Mesothelial cell of epicardium (in vitro differentiated cells): Measurements from ENCODE around the gene MRNIP. TPM values are rescaled to one million over a fixed set of nuclear protein-coding genes. Genes with fewer than 3 reads are reported as not detected.
A peak's percentile ranks its signal among the peaks of the same experiment; 100 is the strongest.
"Not testable (repeated sequence)": the region's sequence is repeated elsewhere in the genome, so short reads cannot be mapped to it uniquely, and the experiment has no call there.

Experiments
- DNase-seq, 2 experiments: peaks; one replicate each; pipeline ENCODE4 v3.0.0; 2021; ENCODE audit warnings: low spot score in 2 of 2; ENCODE audit not compliant: unreplicated experiment in 2 of 2
- H3K27ac Mint-ChIP-seq: 2 replicates; pipeline ENCODE4 v1.8.0; 2021; ENCODE audit warnings: mixed read lengths
- H3K27me3 Mint-ChIP-seq: 2 replicates; pipeline ENCODE4 v1.8.0; 2021; ENCODE audit warnings: low read depth, mixed read lengths
- H3K36me3 Mint-ChIP-seq: 2 replicates; pipeline ENCODE4 v1.8.0; 2021; ENCODE audit warnings: mixed read lengths
- H3K4me1 Mint-ChIP-seq: 2 replicates; pipeline ENCODE4 v1.8.0; 2021; ENCODE audit warnings: mixed read lengths
- H3K4me3 Mint-ChIP-seq: 2 replicates; pipeline ENCODE4 v1.8.0; 2021; ENCODE audit warnings: mild to moderate bottlenecking, moderate library complexity, mixed read lengths
- H3K9me3 Mint-ChIP-seq: 2 replicates; pipeline ENCODE4 v1.8.0; 2021; ENCODE audit warnings: mixed read lengths
- microRNA-seq: library from miRNA; unstranded; fragments of <30 nt; microRNA quantifications from one replicate; pipeline ENCODE4 v1.2.0, GENCODE V29; 2021; ENCODE audit warnings: inconsistent platforms, mixed read lengths
- total RNA-seq: library from RNA; stranded (reverse); gene quantifications from 3 replicates; pipeline ENCODE4 v1.2.1, GENCODE V29; 2021
- TF ChIP-seq, protein P1 (sequence below): fragments of 200-600 bp; sonication (generic); IDR thresholded peaks from one replicate; pipeline ENCODE4 v1.5.0; 2021; ENCODE audit warnings: antibody characterized with exemption; ENCODE audit not compliant: unreplicated experiment

Gene MRNIP
- total RNA-seq, 1 donor from 2014 or later: 47.0 TPM

DNA sequence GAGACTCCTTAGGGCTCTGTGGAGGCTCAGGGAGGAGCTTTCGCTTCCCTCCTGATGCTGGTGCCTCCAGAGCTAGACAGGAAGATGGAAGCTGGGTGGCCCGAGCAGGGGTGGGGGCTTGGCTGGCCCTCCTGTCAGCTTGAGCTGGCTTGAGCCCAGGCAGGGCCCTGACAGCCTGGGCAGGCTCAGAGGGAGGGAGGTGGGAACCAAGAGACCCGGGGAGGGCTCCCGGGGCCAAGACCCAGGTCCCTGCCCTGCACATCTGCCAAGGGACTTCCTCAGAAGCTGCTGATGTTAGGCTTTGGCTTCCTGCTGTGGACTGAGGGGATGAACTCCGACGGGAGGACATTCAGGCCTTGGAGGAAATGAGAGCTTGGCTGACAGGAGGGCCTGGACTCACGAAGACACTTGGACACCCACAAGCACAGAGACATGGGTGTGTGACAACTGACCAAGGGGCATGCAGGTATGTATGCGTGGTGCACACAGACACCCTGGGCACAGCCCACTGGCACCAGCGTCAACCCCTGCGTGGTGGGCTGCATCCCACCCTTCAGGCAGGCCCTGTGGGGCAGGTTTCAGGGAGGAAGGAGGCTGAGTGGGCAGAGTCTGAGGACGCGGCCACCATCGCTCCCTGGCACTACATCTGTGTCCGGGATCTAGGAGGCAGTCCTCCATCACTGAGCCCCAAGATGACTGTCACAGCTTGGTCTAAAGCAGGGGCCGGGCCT is 66.6 kb downstream of the MRNIP start:
- Mint-ChIP-seq H3K27ac (no peak overlapping the region), H3K4me1 (no peaks in the 10 kb centered on the region), H3K4me3 (no peak overlapping the region), H3K27me3 (peaks cover 2% of the 10 kb centered on the region), H3K9me3 (no peaks in the 10 kb centered on the region), H3K36me3 (peaks cover 8% of the 10 kb centered on the region)
- TF ChIP-seq, protein P1, sequence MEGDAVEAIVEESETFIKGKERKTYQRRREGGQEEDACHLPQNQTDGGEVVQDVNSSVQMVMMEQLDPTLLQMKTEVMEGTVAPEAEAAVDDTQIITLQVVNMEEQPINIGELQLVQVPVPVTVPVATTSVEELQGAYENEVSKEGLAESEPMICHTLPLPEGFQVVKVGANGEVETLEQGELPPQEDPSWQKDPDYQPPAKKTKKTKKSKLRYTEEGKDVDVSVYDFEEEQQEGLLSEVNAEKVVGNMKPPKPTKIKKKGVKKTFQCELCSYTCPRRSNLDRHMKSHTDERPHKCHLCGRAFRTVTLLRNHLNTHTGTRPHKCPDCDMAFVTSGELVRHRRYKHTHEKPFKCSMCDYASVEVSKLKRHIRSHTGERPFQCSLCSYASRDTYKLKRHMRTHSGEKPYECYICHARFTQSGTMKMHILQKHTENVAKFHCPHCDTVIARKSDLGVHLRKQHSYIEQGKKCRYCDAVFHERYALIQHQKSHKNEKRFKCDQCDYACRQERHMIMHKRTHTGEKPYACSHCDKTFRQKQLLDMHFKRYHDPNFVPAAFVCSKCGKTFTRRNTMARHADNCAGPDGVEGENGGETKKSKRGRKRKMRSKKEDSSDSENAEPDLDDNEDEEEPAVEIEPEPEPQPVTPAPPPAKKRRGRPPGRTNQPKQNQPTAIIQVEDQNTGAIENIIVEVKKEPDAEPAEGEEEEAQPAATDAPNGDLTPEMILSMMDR: no peak
- DNase-seq: no peak

DNA sequence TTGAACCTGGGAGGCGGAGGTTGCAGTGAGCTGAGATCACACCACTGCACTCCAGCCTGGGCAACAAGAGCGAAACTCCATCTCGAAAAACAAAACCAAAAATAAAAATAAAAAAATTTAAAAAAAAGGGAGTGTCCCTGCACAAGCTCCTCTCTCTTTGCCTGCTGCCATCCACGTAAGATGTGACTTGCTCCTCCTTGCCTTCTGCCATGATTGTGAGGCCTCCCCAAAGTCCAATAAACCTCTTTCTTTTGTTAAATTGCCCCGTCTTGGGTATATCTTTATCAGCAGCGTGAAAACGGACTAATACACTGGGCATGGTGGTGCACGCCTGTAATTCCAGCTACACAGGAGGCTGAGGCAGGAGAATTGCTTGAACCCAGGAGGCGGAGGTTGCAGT is 69.3 kb downstream of the MRNIP start:
- H3K27ac Mint-ChIP-seq, DNase-seq, H3K9me3 Mint-ChIP-seq, H3K4me1 Mint-ChIP-seq, H3K36me3 Mint-ChIP-seq, H3K27me3 Mint-ChIP-seq, H3K4me3 Mint-ChIP-seq: not testable (repeated sequence)

DNA sequence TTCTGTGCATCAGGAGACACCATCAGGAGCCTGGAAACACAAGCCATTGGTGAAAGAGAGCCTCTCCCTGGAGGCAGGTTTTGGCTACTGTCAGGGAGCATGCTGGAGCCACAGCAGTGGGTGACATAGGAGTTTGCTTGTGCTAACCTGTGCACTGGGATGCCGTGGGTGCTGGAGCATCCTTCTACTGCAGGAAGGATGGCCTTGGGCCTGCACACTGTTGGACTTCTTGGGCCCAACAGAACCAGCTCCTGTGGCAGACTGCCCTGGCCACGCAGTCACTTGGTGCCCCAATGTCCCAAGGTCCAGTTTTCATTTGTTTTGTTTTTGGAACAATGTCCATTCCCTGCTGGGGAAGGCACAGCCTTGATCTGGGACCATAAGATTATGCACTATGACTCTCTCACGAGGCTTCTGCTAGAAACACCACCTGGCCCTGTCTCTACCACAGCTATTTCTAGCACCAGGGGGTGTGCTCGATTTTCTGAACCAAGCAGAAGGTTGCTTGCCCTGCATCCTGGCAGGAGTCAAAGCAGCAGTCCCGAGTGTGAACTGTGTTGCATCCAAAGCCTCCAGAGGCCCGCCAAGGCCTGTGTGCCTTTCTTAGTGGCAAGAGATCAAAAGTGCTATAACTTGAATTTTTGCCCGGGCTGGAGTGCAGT is 70.3 kb downstream of the MRNIP start:
- Mint-ChIP-seq H3K27me3 (no peaks in the 10 kb centered on the region), H3K36me3 (peaks cover 4% of the 10 kb centered on the region), H3K9me3 (no peaks in the 10 kb centered on the region), H3K4me1 (no peaks in the 10 kb centered on the region), H3K4me3 (no peak overlapping the region), H3K27ac (no peak overlapping the region)
- DNase-seq: no peak
- TF ChIP-seq, protein P1: no peak

Small RNAs within 50 kb of the gene (microRNA-seq; reads per million reads assigned to microRNA genes)
- gene MIR1229: 36.1 reads per million, percentile 54 among the genes with 10 or more reads in this experiment

Other genes starting within 250 kb of the MRNIP start
- gene HNRNPH1, start 235.1 kb downstream of the MRNIP start, total RNA-seq: 1,105 to 1,117 TPM (median 1,115 TPM) in 3 replicates
- gene CBY3, start 177.8 kb downstream of the MRNIP start, total RNA-seq: 0.47 TPM in 1 of 3 replicates, not detected in the others
- gene CANX, start 159.8 kb downstream of the MRNIP start, total RNA-seq: 487 to 514 TPM (median 500 TPM) in 3 replicates
- gene MAML1, start 126.0 kb downstream of the MRNIP start, total RNA-seq: 47.6 to 50.6 TPM (median 49.6 TPM) in 3 replicates
- gene LTC4S, start 64.8 kb downstream of the MRNIP start, total RNA-seq: 4.7 to 5.2 TPM (median 5.0 TPM) in 3 replicates
- gene MGAT4B, start 52.0 kb downstream of the MRNIP start, total RNA-seq: 131 to 133 TPM (median 131 TPM) in 3 replicates
- 145 to 149 TPM (median 146 TPM) in 3 replicates for gene SQSTM1, start 37.9 kb downstream of the MRNIP start, total RNA-seq
- gene TBC1D9B, start 49.1 kb upstream of the MRNIP start, total RNA-seq: 131 to 139 TPM (median 139 TPM) in 3 replicates
- 44.9 to 46.8 TPM (median 44.9 TPM) in 3 replicates for gene RNF130, start 212.9 kb upstream of the MRNIP start, total RNA-seq